ENCODE measurements around the gene DCDC1. TPM values are rescaled to one million over a fixed set of nuclear protein-coding genes. Genes with fewer than 3 reads are reported as not detected.
A peak's percentile ranks its signal among the peaks of the same experiment; 100 is the strongest.
"Not testable (repeated sequence)": the region's sequence is repeated elsewhere in the genome, so short reads cannot be mapped to it uniquely, and the experiment has no call there.

The DCDC1 gene
- total RNA-seq, 1 donor: 0.18 TPM

DNA sequence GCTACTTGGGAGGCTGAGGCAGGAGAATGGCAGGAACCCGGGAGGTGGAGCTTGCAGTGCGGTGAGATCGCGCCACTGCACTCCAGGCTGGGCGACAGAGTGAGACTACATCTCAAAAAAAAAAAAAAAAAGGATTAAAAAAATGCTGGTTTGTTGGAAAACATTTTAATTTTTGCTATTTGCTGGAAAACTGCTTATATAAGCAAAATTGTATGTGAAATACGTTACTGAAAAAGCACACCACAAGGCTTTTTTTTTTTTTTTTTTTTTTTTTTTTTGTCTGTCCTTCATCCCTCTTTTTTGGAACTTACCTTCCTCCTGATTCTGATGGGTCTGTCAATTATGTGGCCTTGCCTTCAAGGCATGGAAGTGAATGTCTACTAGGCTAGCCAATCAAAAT is 40.8 kb downstream of the DCDC1 start:
- TF ChIP-seq, protein P1, sequence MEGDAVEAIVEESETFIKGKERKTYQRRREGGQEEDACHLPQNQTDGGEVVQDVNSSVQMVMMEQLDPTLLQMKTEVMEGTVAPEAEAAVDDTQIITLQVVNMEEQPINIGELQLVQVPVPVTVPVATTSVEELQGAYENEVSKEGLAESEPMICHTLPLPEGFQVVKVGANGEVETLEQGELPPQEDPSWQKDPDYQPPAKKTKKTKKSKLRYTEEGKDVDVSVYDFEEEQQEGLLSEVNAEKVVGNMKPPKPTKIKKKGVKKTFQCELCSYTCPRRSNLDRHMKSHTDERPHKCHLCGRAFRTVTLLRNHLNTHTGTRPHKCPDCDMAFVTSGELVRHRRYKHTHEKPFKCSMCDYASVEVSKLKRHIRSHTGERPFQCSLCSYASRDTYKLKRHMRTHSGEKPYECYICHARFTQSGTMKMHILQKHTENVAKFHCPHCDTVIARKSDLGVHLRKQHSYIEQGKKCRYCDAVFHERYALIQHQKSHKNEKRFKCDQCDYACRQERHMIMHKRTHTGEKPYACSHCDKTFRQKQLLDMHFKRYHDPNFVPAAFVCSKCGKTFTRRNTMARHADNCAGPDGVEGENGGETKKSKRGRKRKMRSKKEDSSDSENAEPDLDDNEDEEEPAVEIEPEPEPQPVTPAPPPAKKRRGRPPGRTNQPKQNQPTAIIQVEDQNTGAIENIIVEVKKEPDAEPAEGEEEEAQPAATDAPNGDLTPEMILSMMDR (IDR thresholded peaks at IDR 0.05; ENCODE audit: insufficient read depth, low read length): no peak
- no peak overlapping the region for H3K4me3 ChIP-seq (ENCODE audit: low read depth, low read length)
- DNase-seq (ENCODE audit: low read depth): no peak

DNA sequence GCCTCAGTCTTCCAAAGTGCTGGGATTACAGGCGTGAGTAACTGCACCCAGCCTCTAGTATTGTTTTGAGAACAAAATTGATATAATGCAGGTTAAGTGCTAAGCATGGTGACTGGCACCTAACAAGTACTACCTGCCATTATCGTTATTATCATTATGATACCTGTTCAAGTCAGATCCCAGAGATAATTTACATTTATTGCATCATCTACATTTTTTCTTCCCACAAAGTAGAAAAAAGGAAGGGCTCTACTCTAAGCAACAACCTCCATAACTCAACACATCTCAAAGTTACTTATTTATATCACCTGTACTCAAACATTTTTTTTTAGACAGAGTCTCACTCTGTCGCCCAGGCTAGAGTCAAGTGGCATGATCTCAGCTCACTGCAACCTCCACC is 42.1 kb downstream of the DCDC1 start:
- H3K4me3 ChIP-seq (ENCODE audit: low read depth, low read length): no peak overlapping the region
- no peak for DNase-seq (ENCODE audit: low read depth)
- TF ChIP-seq, protein P1 (IDR thresholded peaks at IDR 0.05; ENCODE audit: insufficient read depth, low read length): no peak

DNA sequence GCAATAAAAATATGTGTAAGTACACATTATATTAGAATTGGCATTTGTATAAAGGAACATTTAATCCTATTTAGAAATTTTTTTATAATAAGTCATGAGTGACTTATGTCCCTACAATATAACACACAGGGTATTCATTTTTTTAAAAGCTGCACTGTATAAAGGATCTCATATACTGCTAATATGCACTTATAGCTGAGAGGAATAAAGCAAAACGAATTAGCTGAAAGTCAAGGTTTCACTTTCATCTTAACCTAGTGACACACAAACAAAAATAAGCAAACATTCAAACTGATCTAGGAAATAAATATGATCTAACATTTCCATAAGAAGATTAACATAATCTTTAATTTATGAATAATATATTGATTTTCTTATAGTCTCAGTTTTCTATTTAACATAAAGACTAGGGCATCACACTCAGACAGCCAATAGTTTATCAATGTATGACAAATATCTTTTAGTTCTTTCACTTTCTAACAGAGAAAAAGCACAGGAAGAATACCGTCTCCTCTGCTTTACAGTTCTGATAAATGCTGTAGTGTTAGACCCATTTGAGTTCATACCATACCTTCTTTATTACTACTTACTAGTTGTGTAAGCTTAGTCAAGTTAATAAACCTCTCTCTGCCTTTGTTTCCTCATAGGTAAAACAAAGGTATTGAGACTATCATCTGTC is 42.9 kb downstream of the DCDC1 start:
- H3K4me3 ChIP-seq (ENCODE audit: low read depth, low read length): no peak overlapping the region
- DNase-seq (ENCODE audit: low read depth): no peak
- TF ChIP-seq, protein P1 (IDR thresholded peaks at IDR 0.05; ENCODE audit: insufficient read depth, low read length): no peak

DNA sequence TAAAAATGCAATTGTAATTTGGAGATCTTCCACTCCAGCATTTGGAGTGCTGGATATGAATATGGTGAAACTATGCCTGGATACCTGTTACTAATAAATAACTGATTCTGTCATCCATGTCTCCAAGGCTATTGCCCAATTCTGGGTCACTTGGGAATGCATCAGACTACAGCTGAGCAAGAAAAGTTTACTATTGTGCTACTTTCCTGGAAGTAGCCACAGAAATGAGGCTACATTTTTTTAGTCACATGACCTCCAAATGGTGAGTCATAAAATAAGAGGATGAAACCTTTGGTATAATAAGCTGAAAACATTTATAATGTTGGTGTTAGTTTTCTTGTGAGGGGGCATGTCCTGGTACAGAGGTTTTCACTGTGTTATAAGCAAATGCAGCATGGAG is 44.4 kb downstream of the DCDC1 start:
- TF ChIP-seq, protein P1 (IDR thresholded peaks at IDR 0.05; ENCODE audit: insufficient read depth, low read length): no peak
- DNase-seq (ENCODE audit: low read depth): peak; percentile 52
- no peak overlapping the region for H3K4me3 ChIP-seq (ENCODE audit: low read depth, low read length)

DNA sequence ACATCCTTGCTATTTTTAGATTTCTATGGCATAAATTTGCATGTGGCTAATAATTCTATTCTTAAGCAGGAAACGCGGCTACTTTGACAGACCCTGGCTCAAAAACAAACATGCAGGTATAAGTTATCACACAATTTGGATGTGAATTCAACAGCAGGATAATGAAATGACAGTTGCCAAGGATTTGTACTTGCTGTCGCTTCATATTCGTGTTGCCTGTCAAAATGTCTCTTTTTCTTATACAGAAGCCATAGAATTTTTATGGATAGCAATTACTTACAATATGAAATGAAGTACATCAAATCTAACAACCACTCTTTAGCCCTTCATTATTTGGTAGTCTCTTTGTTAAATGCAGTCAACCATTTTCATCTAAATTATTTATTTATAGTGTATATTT is 46.4 kb downstream of the DCDC1 start:
- TF ChIP-seq, protein P1 (IDR thresholded peaks at IDR 0.05; ENCODE audit: insufficient read depth, low read length): no peak
- no peak for DNase-seq (ENCODE audit: low read depth)
- no peak overlapping the region for H3K4me3 ChIP-seq (ENCODE audit: low read depth, low read length)

DNA sequence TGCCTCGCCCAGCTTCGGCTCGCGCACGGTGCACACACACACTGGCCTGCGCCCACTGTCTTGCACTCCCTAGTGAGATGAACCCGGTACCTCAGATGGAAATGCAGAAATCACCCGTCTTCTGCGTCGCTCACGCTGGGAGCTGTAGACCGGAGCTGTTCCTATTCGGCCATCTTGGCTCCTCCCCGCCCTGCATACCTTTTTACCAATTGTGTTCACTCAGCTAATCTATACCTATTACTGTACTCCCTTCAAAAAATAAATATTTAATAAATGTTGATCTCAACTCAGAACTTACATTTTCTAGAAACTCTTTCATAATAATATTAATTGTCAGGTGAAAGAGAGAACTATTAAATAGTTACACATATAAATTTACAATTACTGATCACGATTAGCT is 48.0 kb downstream of the DCDC1 start:
- DNase-seq (ENCODE audit: low read depth); H3K4me3 ChIP-seq (ENCODE audit: low read depth, low read length): not testable (repeated sequence)

DNA sequence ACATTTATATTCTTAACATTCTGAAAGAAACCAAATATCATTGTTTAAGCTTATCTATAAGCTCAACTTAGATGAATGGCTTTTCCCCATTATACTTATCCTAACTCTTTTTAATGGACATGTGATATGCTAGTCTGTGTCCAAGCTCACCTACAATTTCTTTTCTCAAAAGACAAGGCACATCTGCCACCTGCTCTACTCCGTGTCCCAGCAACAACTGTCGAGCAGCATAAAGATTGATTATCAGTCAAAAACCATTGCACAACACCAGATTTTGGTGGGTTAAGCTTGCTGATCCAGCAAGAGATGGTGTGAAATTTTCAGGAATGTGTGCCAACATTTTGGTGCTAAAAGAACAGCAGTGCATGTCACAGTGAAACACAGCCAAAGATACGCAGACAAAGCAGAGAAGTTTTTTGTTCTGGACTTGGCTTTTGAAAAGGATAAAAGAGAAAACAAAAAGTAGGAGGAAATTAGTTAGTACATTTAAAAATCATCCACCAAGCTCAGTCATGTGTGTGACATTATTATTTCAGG is 65.8 kb downstream of the DCDC1 start:
- H3K4me3 ChIP-seq (ENCODE audit: low read depth, low read length): no peak overlapping the region
- no peak for DNase-seq (ENCODE audit: low read depth)
- TF ChIP-seq, protein P1 (IDR thresholded peaks at IDR 0.05; ENCODE audit: insufficient read depth, low read length): no peak
